HepG2 (cell line): ENCODE results near the gene PIK3CG. TPM values are rescaled to one million over a fixed set of nuclear protein-coding genes. Genes with fewer than 3 reads are reported as not detected.

Source experiments
- ATAC-seq: fragments of 200-7000 bp; cut with Tn5 transposase; 3 replicates; pipeline ENCODE4 v1.9.1; 2020; ENCODE audit warnings: mild to moderate bottlenecking, moderate library complexity
- BruUV-seq: library from RNA; stranded (reverse); fragments of 400-500 nt; replicated peaks from 2 replicates; lab custom pipeline; 2021; lab: Mats Ljungman, UMichigan
- CTCF ChIA-PET: fragments of 300-600 bp; formaldehyde crosslinking; extraction: SDS; loops from one replicate; lab custom pipeline; 2021; ENCODE audit warnings: low total read pairs, inconsistent platforms, low intra/inter-chr PET ratio; lab: Yijun Ruan, JAX
- POLR2A ChIA-PET: fragments of 350-600 bp; sonication (Branson Sonifier 250); formaldehyde crosslinking; loops from one replicate; lab custom pipeline; 2020; ENCODE audit warnings: antibody characterized with exemption, inconsistent platforms; lab: Yijun Ruan, JAX
- DNase-seq: peaks from one replicate; pipeline ENCODE4 v3.0.0-alpha.2; 2015; ENCODE audit warnings: low spot score
- FAIRE-seq: peaks from 3 replicates; lab custom pipeline; 2011; peaks lifted over from hg19 to GRCh38; lab: Jason Lieb, UNC
- H2AFZ ChIP-seq: one replicate; pipeline ENCODE4 v1.6.1; 2011; ENCODE audit warnings: low read length, inconsistent platforms
- H3K27ac ChIP-seq: fragments of 300-600 bp; 3 replicates; pipeline ENCODE4 v1.8.0; 2011; ENCODE audit warnings: mixed run types, mild to moderate bottlenecking, mixed read lengths, low read length, inconsistent platforms; ENCODE audit not compliant: insufficient read depth; ENCODE audit errors: extremely low read length
- H3K27me3 ChIP-seq, 2 experiments: fragments of 200-600 bp in 1 of 2; 2 replicates in 1 of 2; 3 replicates in 1 of 2; pipeline versions ENCODE4 v1.6.0 to v1.8.0; 2011; ENCODE audit warnings: low read length in 2 of 2, mild to moderate bottlenecking in 2 of 2, moderate library complexity in 2 of 2, inconsistent platforms in 1 of 2; ENCODE audit not compliant: insufficient read depth in 2 of 2, control insufficient read depth in 1 of 2
- H3K36me3 ChIP-seq, 2 experiments: fragments of 200-600 bp in 1 of 2; replicated peaks in 1 of 2; 2 replicates in 1 of 2; 3 replicates in 1 of 2; pipeline versions ENCODE4 v1.5.1 to v1.8.0; 2011; ENCODE audit warnings: low read length in 2 of 2, inconsistent platforms in 1 of 2; ENCODE audit not compliant: insufficient read depth in 2 of 2, control insufficient read depth in 1 of 2
- H3K4me1 ChIP-seq: 2 replicates; pipeline ENCODE4 v1.5.1; 2012; ENCODE audit warnings: low read length, inconsistent platforms; ENCODE audit not compliant: insufficient read depth
- H3K4me2 ChIP-seq: 2 replicates; pipeline ENCODE4 v1.6.0; 2011; ENCODE audit warnings: low read depth, low read length, inconsistent platforms
- H3K4me3 ChIP-seq, 3 experiments: fragments of 200-600 bp in 1 of 3; sonication (generic), shearing (Covaris generic) in 1 of 3; replicated peaks in 1 of 3; 2 replicates each; pipeline ENCODE4 v1.5.1; 2011 to 2016; ENCODE audit warnings: low read length in 3 of 3, inconsistent platforms in 2 of 3, low read depth in 2 of 3, mild to moderate bottlenecking in 2 of 3, control low read depth in 1 of 3, mixed read lengths in 1 of 3; ENCODE audit not compliant: insufficient read depth in 1 of 3
- H3K79me2 ChIP-seq: one replicate; pipeline ENCODE4 v1.6.1; 2011; ENCODE audit warnings: low read length, inconsistent platforms; ENCODE audit not compliant: insufficient read depth
- H3K9ac ChIP-seq: 2 replicates; pipeline ENCODE4 v1.6.0; 2011; ENCODE audit warnings: mild to moderate bottlenecking, low read depth, low read length, inconsistent platforms; ENCODE audit not compliant: insufficient read depth
- H3K9me3 ChIP-seq: 2 replicates; pipeline ENCODE4 v1.5.1; 2012; ENCODE audit warnings: mild to moderate bottlenecking, low read length
- H4K20me1 ChIP-seq: 2 replicates; pipeline ENCODE4 v1.6.0; 2011; ENCODE audit warnings: inconsistent platforms, mild to moderate bottlenecking, low read length, moderate library complexity; ENCODE audit not compliant: insufficient read depth
- GTF3A ChIP-seq: sonication (generic); formaldehyde crosslinking; conservative IDR thresholded peaks from 2 replicates; pipeline ENCODE4 v1.4.0; 2020; ENCODE audit warnings: mild to moderate bottlenecking, missing genetic modification reagents
- HIC2 ChIP-seq: sonication (generic); formaldehyde crosslinking; IDR thresholded peaks from 2 replicates; pipeline ENCODE4 v1.9.0; 2022; ENCODE audit warnings: low read depth, missing genetic modification reagents
- RFX3 ChIP-seq: IDR thresholded peaks from 2 replicates; pipeline ENCODE4 v1.6.1; 2016; ENCODE audit warnings: missing biosample characterization, missing genetic modification reagents
- SP2 ChIP-seq: sonication (generic); formaldehyde crosslinking; IDR thresholded peaks from 2 replicates; pipeline ENCODE4 v1.5.1; 2020; ENCODE audit warnings: mild to moderate bottlenecking, missing genetic modification reagents
- TSC22D2 ChIP-seq: sonication (generic); formaldehyde crosslinking; IDR thresholded peaks from 2 replicates; pipeline ENCODE4 v1.5.1; 2020; ENCODE audit warnings: missing genetic modification reagents, mild to moderate bottlenecking, borderline replicate concordance
- ZNF17 ChIP-seq: sonication (generic); formaldehyde crosslinking; IDR thresholded peaks from 2 replicates; pipeline ENCODE4 v1.5.0; 2020; ENCODE audit warnings: mild to moderate bottlenecking, missing genetic modification reagents
- ZNF335 ChIP-seq: sonication (generic); formaldehyde crosslinking; IDR thresholded peaks from 2 replicates; pipeline ENCODE4 v1.4.0; 2020; ENCODE audit warnings: missing genetic modification reagents
- ZNF780A ChIP-seq: sonication (generic); formaldehyde crosslinking; IDR thresholded peaks from 2 replicates; pipeline ENCODE4 v1.8.0; 2022; ENCODE audit warnings: mild to moderate bottlenecking, missing genetic modification reagents, moderate library complexity
- WGBS: methylation state at CpG from one replicate; pipeline ENCODE4 v1.1.6; 2017; ENCODE audit warnings: low lambda C conversion rate; 5-methylcytosine and 5-hydroxymethylcytosine counted together
- in situ Hi-C: cut with HindIII; loops from 2 replicates; pipeline ENCODE4 v1.10.0; 2017; ENCODE audit warnings: low pct_unique_long_range_greater_than_20kb; ENCODE audit not compliant: extremely low pct_ligation_motif_present
- intact Hi-C: fragments of 100-400 bp; cut with micrococcal nuclease; formaldehyde crosslinking; loops from one replicate; pipeline ENCODE4 v1.10.0; 2022; ENCODE audit not compliant: unreplicated experiment
- polyA plus RNA-seq, 8 experiments: library from polyadenylated mRNA; depleted of rRNA in 3 of 8; stranded (reverse) in 7 of 8; unstranded in 1 of 8; fragments of >200 nt; fragmentation: Illumina TruSeq in 4 of 8; extraction: Trizol in 4 of 8; gene quantifications; 2 replicates each; pipeline versions ENCODE4 v1.2.1 to v1.2.3, GENCODE V29; 2011 to 2016; ENCODE audit warnings: low read depth in 4 of 8, missing spikeins in 1 of 8, mixed read lengths in 1 of 8; ENCODE audit not compliant: insufficient read depth in 1 of 8
- total RNA-seq, 5 experiments: library from RNA; depleted of rRNA; stranded (reverse); fragments of >200 nt; fragmentation: Illumina TruSeq; extraction: Trizol; gene quantifications; 2 replicates each; pipeline ENCODE4 v1.2.3, GENCODE V29; 2016; ENCODE audit warnings: low read depth in 1 of 5
- TF ChIP-seq, protein P1 (sequence below): sonication (generic); formaldehyde crosslinking; IDR thresholded peaks from 2 replicates; pipeline ENCODE4 v1.5.0; 2020; ENCODE audit warnings: missing genetic modification reagents
- TF ChIP-seq, protein P2 (sequence below): sonication (generic); formaldehyde crosslinking; IDR thresholded peaks from 2 replicates; pipeline ENCODE4 v1.5.0; 2020; ENCODE audit warnings: mild to moderate bottlenecking, missing genetic modification reagents

The PIK3CG gene
- total and polyA plus RNA-seq, 2 of the 13 experiments (the other 11 are each of a cell fraction or from before 2014, with no cell fraction given) = not detected

GRCh38 chr7:106901828-106902441 lies 36.9 kb downstream of the PIK3CG start (continued):
- TF ChIP-seq, protein P1, sequence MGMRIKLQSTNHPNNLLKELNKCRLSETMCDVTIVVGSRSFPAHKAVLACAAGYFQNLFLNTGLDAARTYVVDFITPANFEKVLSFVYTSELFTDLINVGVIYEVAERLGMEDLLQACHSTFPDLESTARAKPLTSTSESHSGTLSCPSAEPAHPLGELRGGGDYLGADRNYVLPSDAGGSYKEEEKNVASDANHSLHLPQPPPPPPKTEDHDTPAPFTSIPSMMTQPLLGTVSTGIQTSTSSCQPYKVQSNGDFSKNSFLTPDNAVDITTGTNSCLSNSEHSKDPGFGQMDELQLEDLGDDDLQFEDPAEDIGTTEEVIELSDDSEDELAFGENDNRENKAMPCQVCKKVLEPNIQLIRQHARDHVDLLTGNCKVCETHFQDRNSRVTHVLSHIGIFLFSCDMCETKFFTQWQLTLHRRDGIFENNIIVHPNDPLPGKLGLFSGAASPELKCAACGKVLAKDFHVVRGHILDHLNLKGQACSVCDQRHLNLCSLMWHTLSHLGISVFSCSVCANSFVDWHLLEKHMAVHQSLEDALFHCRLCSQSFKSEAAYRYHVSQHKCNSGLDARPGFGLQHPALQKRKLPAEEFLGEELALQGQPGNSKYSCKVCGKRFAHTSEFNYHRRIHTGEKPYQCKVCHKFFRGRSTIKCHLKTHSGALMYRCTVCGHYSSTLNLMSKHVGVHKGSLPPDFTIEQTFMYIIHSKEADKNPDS (CRISPR knock-in tag) = no peak
- TF ChIP-seq ZNF335 (CRISPR knock-in tag) = no peak
- TF ChIP-seq, all 625 proteins: peak for 0

- POLR2A ChIA-PET = no interaction called here
- FAIRE-seq = no peak
Measured at GRCh38 chr7:106905734-106906133, 40.7 kb downstream of the PIK3CG start.

More at GRCh38 chr7:106905734-106906133, 40.7 kb downstream of the PIK3CG start:
- BruUV-seq = no TSS peak
- Histone ChIP-seq H3K36me3 (no peaks in the 10 kb centered on the region), H3K9ac (no peak overlapping the region), H2AFZ (no peak overlapping the region), H3K27me3 (no peaks in the 10 kb centered on the region), H4K20me1 (no peaks in the 10 kb centered on the region), H3K79me2 (no peaks in the 10 kb centered on the region)
- intact Hi-C loops (no loop called here), in situ Hi-C loops (no loop called here)
- TF ChIP-seq SP2 = no peak
- TF ChIP-seq ZNF17 = no peak
- TF ChIP-seq ZNF780A (CRISPR knock-in tag) = no peak
- TF ChIP-seq RFX3 (CRISPR knock-in tag) = no peak
- no peak for TF ChIP-seq GTF3A (CRISPR knock-in tag)
- TF ChIP-seq, protein P2, sequence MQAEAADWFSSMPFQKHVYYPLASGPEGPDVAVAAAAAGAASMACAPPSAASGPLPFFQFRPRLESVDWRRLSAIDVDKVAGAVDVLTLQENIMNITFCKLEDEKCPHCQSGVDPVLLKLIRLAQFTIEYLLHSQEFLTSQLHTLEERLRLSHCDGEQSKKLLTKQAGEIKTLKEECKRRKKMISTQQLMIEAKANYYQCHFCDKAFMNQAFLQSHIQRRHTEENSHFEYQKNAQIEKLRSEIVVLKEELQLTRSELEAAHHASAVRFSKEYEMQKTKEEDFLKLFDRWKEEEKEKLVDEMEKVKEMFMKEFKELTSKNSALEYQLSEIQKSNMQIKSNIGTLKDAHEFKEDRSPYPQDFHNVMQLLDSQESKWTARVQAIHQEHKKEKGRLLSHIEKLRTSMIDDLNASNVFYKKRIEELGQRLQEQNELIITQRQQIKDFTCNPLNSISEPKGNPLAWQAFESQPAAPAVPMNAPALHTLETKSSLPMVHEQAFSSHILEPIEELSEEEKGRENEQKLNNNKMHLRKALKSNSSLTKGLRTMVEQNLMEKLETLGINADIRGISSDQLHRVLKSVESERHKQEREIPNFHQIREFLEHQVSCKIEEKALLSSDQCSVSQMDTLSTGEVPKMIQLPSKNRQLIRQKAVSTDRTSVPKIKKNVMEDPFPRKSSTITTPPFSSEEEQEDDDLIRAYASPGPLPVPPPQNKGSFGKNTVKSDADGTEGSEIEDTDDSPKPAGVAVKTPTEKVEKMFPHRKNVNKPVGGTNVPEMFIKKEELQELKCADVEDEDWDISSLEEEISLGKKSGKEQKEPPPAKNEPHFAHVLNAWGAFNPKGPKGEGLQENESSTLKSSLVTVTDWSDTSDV (CRISPR knock-in tag) = no peak
- TF ChIP-seq HIC2 = no peak
- TF ChIP-seq TSC22D2 (CRISPR knock-in tag) = no peak
- TF ChIP-seq, all 625 proteins: peak for 0
- Histone ChIP-seq H3K4me3 (no peak overlapping the region), H3K9me3 (no peaks in the 10 kb centered on the region), H3K4me2 (no peak overlapping the region), H3K27ac (no peak overlapping the region), H3K4me1 (no peaks in the 10 kb centered on the region)
- ATAC-seq = no peak
- CTCF ChIA-PET = no interaction called here
- WGBS = 1% methylated on average over 3 of the region's 3 CpGs
- DNase-seq = no peak
